GM23338 (cell line): ENCODE results near the gene PMEL. TPM values are rescaled to one million over a fixed set of nuclear protein-coding genes. Genes with fewer than 3 reads are reported as not detected.

Experiments
- polyA plus RNA-seq: library from polyadenylated mRNA; unstranded; fragments of >200 nt; fragmentation: Nextera tagmentation; extraction: Ambion mirVana; gene quantifications from 2 replicates; pipeline ENCODE4 v1.2.1, GENCODE V29; 2016
- total RNA-seq: library from RNA; depleted of rRNA; stranded (reverse); fragments of >200 nt; shearing (Covaris generic); gene quantifications from 2 replicates; pipeline ENCODE4 v1.2.3, GENCODE V29; 2014; rRNA removed

Gene PMEL
- total and polyA plus RNA-seq, 2 experiments from 2014 or later, result 68.1 to 108 TPM

Other genes starting within 250 kb of the PMEL start
- 52.3 and 68.3 TPM in 2 replicates for gene BLOC1S1, start 250.0 kb downstream of the PMEL start, total RNA-seq
- gene BLOC1S1, start 250.0 kb downstream of the PMEL start, polyA plus RNA-seq, result 174 and 198 TPM in 2 replicates
- 1.7 and 7.5 TPM in 2 replicates for gene RDH5, start 245.6 kb downstream of the PMEL start, total RNA-seq
- gene RDH5, start 245.6 kb downstream of the PMEL start, polyA plus RNA-seq, result 3.9 and 5.4 TPM in 2 replicates
- gene CD63, start 237.0 kb downstream of the PMEL start, total RNA-seq, result 294 and 307 TPM in 2 replicates
- gene CD63, start 237.0 kb downstream of the PMEL start, polyA plus RNA-seq, result 670 and 685 TPM in 2 replicates
- gene GDF11, start 222.9 kb downstream of the PMEL start, total RNA-seq, result 12.5 and 12.6 TPM in 2 replicates
- gene GDF11, start 222.9 kb downstream of the PMEL start, polyA plus RNA-seq, result 3.7 and 3.8 TPM in 2 replicates
- 96.0 and 115 TPM in 2 replicates for gene SARNP, start 148.3 kb downstream of the PMEL start, total RNA-seq
- gene SARNP, start 148.3 kb downstream of the PMEL start, polyA plus RNA-seq, result 291 and 313 TPM in 2 replicates
- gene ORMDL2, start 148.0 kb downstream of the PMEL start, total RNA-seq, result 12.4 and 18.0 TPM in 2 replicates
- gene ORMDL2, start 148.0 kb downstream of the PMEL start, polyA plus RNA-seq, result 55.1 and 58.7 TPM in 2 replicates
- 28.9 and 35.1 TPM in 2 replicates for gene DNAJC14, start 136.5 kb downstream of the PMEL start, total RNA-seq
- 8.9 and 9.7 TPM in 2 replicates for gene DNAJC14, start 136.5 kb downstream of the PMEL start, polyA plus RNA-seq
- 0.08 and 1.4 TPM in 2 replicates for gene MMP19, start 123.1 kb downstream of the PMEL start, total RNA-seq
- 0.17 and 1.5 TPM in 2 replicates for gene MMP19, start 123.1 kb downstream of the PMEL start, polyA plus RNA-seq
- 70.2 and 75.9 TPM in 2 replicates for gene PYM1, start 38.1 kb downstream of the PMEL start, total RNA-seq
- gene PYM1, start 38.1 kb downstream of the PMEL start, polyA plus RNA-seq, result 150 and 151 TPM in 2 replicates
- gene DGKA, start 34.9 kb downstream of the PMEL start, total RNA-seq, result 16.1 and 35.9 TPM in 2 replicates
- 22.5 and 24.6 TPM in 2 replicates for gene DGKA, start 34.9 kb downstream of the PMEL start, polyA plus RNA-seq
- 27.7 and 31.0 TPM in 2 replicates for gene CDK2, start 788 bp upstream of the PMEL start, total RNA-seq
- gene CDK2, start 788 bp upstream of the PMEL start, polyA plus RNA-seq, result 14.1 and 15.2 TPM in 2 replicates
- 43.7 and 46.5 TPM in 2 replicates for gene RAB5B, start 8.0 kb upstream of the PMEL start, total RNA-seq
- 18.6 and 19.7 TPM in 2 replicates for gene RAB5B, start 8.0 kb upstream of the PMEL start, polyA plus RNA-seq
- gene SUOX, start 31.2 kb upstream of the PMEL start, total RNA-seq, result 21.9 and 27.5 TPM in 2 replicates
- gene SUOX, start 31.2 kb upstream of the PMEL start, polyA plus RNA-seq, result 13.9 and 14.0 TPM in 2 replicates
- 9.0 and 12.2 TPM in 2 replicates for gene IKZF4, start 55.0 kb upstream of the PMEL start, total RNA-seq
- 4.3 and 4.6 TPM in 2 replicates for gene IKZF4, start 55.0 kb upstream of the PMEL start, polyA plus RNA-seq
- gene RPS26, start 75.9 kb upstream of the PMEL start, total RNA-seq, result 321 and 655 TPM in 2 replicates
- 772 and 774 TPM in 2 replicates for gene RPS26, start 75.9 kb upstream of the PMEL start, polyA plus RNA-seq
- 44.4 and 54.4 TPM in 2 replicates for gene ERBB3, start 114.1 kb upstream of the PMEL start, total RNA-seq
- 21.0 and 23.3 TPM in 2 replicates for gene ERBB3, start 114.1 kb upstream of the PMEL start, polyA plus RNA-seq
- gene PA2G4, start 138.5 kb upstream of the PMEL start, total RNA-seq, result 231 and 237 TPM in 2 replicates
- gene PA2G4, start 138.5 kb upstream of the PMEL start, polyA plus RNA-seq, result 349 and 373 TPM in 2 replicates
- 1,633 and 2,039 TPM in 2 replicates for gene RPL41, start 150.6 kb upstream of the PMEL start, total RNA-seq
- 3,858 and 3,875 TPM in 2 replicates for gene RPL41, start 150.6 kb upstream of the PMEL start, polyA plus RNA-seq
- 4.2 and 5.4 TPM in 2 replicates for gene ZC3H10, start 152.2 kb upstream of the PMEL start, total RNA-seq
- 2.2 and 2.7 TPM in 2 replicates for gene ZC3H10, start 152.2 kb upstream of the PMEL start, polyA plus RNA-seq
- 97.2 and 142 TPM in 2 replicates for gene ESYT1, start 162.2 kb upstream of the PMEL start, total RNA-seq
- 23.3 and 26.2 TPM in 2 replicates for gene ESYT1, start 162.2 kb upstream of the PMEL start, polyA plus RNA-seq
- gene MYL6B, start 186.5 kb upstream of the PMEL start, total RNA-seq, result 96.9 and 103 TPM in 2 replicates
- 164 and 170 TPM in 2 replicates for gene MYL6B, start 186.5 kb upstream of the PMEL start, polyA plus RNA-seq
- gene MYL6, start 192.3 kb upstream of the PMEL start, total RNA-seq, result 1,092 and 1,271 TPM in 2 replicates
- 1,545 and 1,548 TPM in 2 replicates for gene MYL6, start 192.3 kb upstream of the PMEL start, polyA plus RNA-seq
- gene SMARCC2, start 223.4 kb upstream of the PMEL start, total RNA-seq, result 40.4 and 44.5 TPM in 2 replicates
- gene SMARCC2, start 223.4 kb upstream of the PMEL start, polyA plus RNA-seq, result 52.1 and 68.3 TPM in 2 replicates